ENCODE data around the gene MGMT.

MGMT gene

GRCh38 chr10:129544205-129545202 lies 77.5 kb downstream of the MGMT start:
- TF ChIP-seq ZFX (IDR thresholded peaks at IDR 0.05; ENCODE audit: borderline replicate concordance), result no peak
- TF ChIP-seq, protein P1, sequence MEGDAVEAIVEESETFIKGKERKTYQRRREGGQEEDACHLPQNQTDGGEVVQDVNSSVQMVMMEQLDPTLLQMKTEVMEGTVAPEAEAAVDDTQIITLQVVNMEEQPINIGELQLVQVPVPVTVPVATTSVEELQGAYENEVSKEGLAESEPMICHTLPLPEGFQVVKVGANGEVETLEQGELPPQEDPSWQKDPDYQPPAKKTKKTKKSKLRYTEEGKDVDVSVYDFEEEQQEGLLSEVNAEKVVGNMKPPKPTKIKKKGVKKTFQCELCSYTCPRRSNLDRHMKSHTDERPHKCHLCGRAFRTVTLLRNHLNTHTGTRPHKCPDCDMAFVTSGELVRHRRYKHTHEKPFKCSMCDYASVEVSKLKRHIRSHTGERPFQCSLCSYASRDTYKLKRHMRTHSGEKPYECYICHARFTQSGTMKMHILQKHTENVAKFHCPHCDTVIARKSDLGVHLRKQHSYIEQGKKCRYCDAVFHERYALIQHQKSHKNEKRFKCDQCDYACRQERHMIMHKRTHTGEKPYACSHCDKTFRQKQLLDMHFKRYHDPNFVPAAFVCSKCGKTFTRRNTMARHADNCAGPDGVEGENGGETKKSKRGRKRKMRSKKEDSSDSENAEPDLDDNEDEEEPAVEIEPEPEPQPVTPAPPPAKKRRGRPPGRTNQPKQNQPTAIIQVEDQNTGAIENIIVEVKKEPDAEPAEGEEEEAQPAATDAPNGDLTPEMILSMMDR (IDR thresholded peaks at IDR 0.05), result no peak
- H3K27ac ChIP-seq, result no peak overlapping the region

GRCh38 chr10:129545261-129545660 lies 78.2 kb downstream of the MGMT start:
- TF ChIP-seq, protein P1 (IDR thresholded peaks at IDR 0.05), result no peak
- no peak for TF ChIP-seq ZFX (IDR thresholded peaks at IDR 0.05; ENCODE audit: borderline replicate concordance)
- H3K27ac ChIP-seq, result no peak overlapping the region

DNA sequence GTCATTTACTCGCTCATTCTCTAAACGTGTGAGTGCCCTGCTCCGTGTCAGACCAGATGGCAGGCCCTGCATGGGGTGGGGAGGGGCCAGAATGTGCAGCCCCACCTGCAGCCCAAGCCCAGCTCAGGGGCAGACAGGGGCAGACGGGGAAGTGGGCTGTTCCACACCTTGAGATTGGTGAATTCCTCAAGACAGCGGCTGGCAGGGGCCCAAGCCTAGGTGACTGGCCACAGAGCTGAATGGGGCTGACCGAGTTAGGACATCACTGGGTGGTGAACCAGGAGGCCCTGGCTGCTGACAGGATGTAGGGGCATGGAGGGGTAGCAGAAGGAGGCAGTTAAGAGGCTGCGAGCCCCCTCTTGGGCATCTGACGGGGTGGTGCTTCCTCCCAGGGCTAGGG lies 79.1 kb downstream of the MGMT start:
- TF ChIP-seq ZFX (IDR thresholded peaks at IDR 0.05; ENCODE audit: borderline replicate concordance), result no peak
- TF ChIP-seq, protein P1 (IDR thresholded peaks at IDR 0.05), result no peak

DNA sequence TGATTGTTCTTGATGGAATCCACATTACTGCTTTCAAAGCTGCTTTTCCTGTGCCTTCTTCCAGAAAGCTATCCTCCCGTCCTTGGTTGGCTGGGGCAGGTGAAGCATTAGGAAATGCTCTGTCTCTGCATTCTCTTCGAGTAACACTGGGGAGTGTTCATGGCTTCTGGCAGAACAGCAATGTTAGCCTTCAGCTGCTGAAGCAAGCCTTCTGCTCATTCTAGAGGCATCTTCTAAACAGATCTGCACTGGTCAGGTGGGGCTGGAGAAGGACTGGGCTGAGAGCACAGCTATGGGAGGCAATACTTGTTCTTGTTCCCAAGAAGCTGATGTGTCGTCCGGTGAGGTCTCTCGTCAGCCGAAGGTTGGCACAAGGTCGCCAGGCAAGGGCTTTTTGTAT lies 80.6 kb downstream of the MGMT start:
- no peak overlapping the region for H3K27ac ChIP-seq
- TF ChIP-seq, protein P1 (IDR thresholded peaks at IDR 0.05), result no peak
- no peak for TF ChIP-seq ZFX (IDR thresholded peaks at IDR 0.05; ENCODE audit: borderline replicate concordance)

More for the DNA sequence above, 79.1 kb downstream of the MGMT start:
- no peak overlapping the region for H3K27ac ChIP-seq

DNA sequence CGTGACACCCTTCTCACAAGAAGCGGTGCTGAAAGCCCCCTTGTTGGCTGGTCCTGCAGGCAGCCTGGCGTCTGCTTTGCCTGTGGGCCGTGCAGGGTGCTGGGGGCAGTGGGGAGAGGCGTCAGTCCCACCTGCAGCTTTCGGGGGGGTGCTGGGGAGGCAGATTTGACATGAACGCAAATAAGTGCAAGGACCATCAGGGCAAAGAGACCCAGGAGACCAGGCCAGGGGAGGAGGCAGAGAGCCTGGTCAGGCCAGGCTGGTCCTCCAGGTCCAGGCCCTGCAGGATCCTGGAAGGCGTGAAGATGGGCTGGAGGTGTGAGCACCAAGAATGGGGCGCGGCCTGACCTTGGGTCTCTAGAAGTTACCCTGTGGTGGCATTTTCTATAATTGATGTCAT lies 81.6 kb downstream of the MGMT start:
- H3K27ac ChIP-seq, result no peak overlapping the region
- no peak for TF ChIP-seq ZFX (IDR thresholded peaks at IDR 0.05; ENCODE audit: borderline replicate concordance)
- TF ChIP-seq, protein P1 (IDR thresholded peaks at IDR 0.05), result no peak

GRCh38 chr10:129550076-129550475 lies 83.0 kb downstream of the MGMT start:
- no peak overlapping the region for H3K27ac ChIP-seq
- TF ChIP-seq ZFX (IDR thresholded peaks at IDR 0.05; ENCODE audit: borderline replicate concordance), result no peak
- TF ChIP-seq, protein P1 (IDR thresholded peaks at IDR 0.05), result no peak

- no peak overlapping the region for H3K27ac ChIP-seq
- TF ChIP-seq, protein P1 (IDR thresholded peaks at IDR 0.05), result no peak
- TF ChIP-seq ZFX (IDR thresholded peaks at IDR 0.05; ENCODE audit: borderline replicate concordance), result no peak
Measured at GRCh38 chr10:129550658-129551057, 83.6 kb downstream of the MGMT start.

All from 22Rv1 (cell line).